GM12801 (cell line): ENCODE measurements around the gene PRORP.

Experiments
- CTCF ChIP-seq: IDR thresholded peaks from one replicate; pipeline ENCODE4 v1.5.1; 2011; ENCODE audit warnings: control low read depth; ENCODE audit not compliant: insufficient read length; ENCODE audit errors: extremely low read depth

PRORP gene

GRCh38 chr14:35107866-35108265, 14.5 kb upstream of the PRORP start:
- TF ChIP-seq CTCF = no peak

GRCh38 chr14:35112641-35113040, 9.7 kb upstream of the PRORP start:
- TF ChIP-seq CTCF = no peak

- TF ChIP-seq CTCF = no peak
These were observed 8.9 kb upstream of the PRORP start for GRCh38 chr14:35113308-35113950.

GRCh38 chr14:35114036-35114435, 8.3 kb upstream of the PRORP start:
- TF ChIP-seq CTCF = no peak

GRCh38 chr14:35116242-35116641, 6.1 kb upstream of the PRORP start:
- no peak for TF ChIP-seq CTCF

- no peak for TF ChIP-seq CTCF
These were observed 5.2 kb upstream of the PRORP start for GRCh38 chr14:35117112-35117511.

- no peak for TF ChIP-seq CTCF
These were observed 1.1 kb upstream of the PRORP start for GRCh38 chr14:35121026-35121886.
